HepG2 (cell line): Measurements from ENCODE around the gene FAM111B.

Experiments
- BCL6 ChIP-seq: IDR thresholded peaks from 2 replicates; pipeline ENCODE4 v1.6.1; 2016; ENCODE audit warnings: missing genetic modification reagents, missing compliant biosample characterization
- BHLHE40 ChIP-seq: IDR thresholded peaks from 2 replicates; pipeline ENCODE4 v1.6.1; 2011; ENCODE audit warnings: low read length, improper control_type of control experiment
- BRCA1 ChIP-seq: sonication (generic); formaldehyde crosslinking; IDR thresholded peaks from 2 replicates; pipeline ENCODE4 v1.4.0; 2020; ENCODE audit warnings: missing genetic modification reagents
- CBFB ChIP-seq: sonication (generic); formaldehyde crosslinking; IDR thresholded peaks from 2 replicates; pipeline ENCODE4 v1.4.0; 2020; ENCODE audit warnings: missing genetic modification reagents
- CSRNP2 ChIP-seq: sonication (generic); formaldehyde crosslinking; conservative IDR thresholded peaks from 2 replicates; pipeline ENCODE4 v1.8.0; 2022; ENCODE audit warnings: low read depth, missing genetic modification reagents
- CTCF ChIP-seq: sonication (generic); formaldehyde crosslinking; IDR thresholded peaks from 2 replicates; pipeline ENCODE4 v1.5.0; 2020; ENCODE audit warnings: mild to moderate bottlenecking, missing genetic modification reagents, moderate library complexity
- HDAC6 ChIP-seq: fragments of 200-600 bp; sonication (generic); IDR thresholded peaks from 2 replicates; pipeline ENCODE4 v1.7.0; 2017; ENCODE audit warnings: mild to moderate bottlenecking, antibody characterized with exemption, low read length, low read depth
- PRMT3 ChIP-seq: sonication (generic); formaldehyde crosslinking; IDR thresholded peaks from 2 replicates; pipeline ENCODE4 v1.8.1; 2022; ENCODE audit warnings: low read depth, mild to moderate bottlenecking, moderate library complexity, missing genetic modification reagents, borderline replicate concordance
- RARA ChIP-seq: IDR thresholded peaks from 2 replicates; pipeline ENCODE4 v1.6.1; 2016; ENCODE audit warnings: missing genetic modification reagents, missing compliant biosample characterization
- ZBTB10 ChIP-seq: sonication (generic); formaldehyde crosslinking; IDR thresholded peaks from 2 replicates; pipeline ENCODE4 v1.4.0; 2020; ENCODE audit warnings: missing genetic modification reagents, borderline replicate concordance
- ZNF207 ChIP-seq: fragments of 450-650 bp; IDR thresholded peaks from 2 replicates; pipeline ENCODE4 v1.6.1; 2016; ENCODE audit warnings: antibody characterized with exemption, borderline replicate concordance
- ZNF773 ChIP-seq: sonication (generic); formaldehyde crosslinking; IDR thresholded peaks from 2 replicates; pipeline ENCODE4 v1.4.0; 2020; ENCODE audit warnings: missing genetic modification reagents, borderline replicate concordance
- ZNF781 ChIP-seq: sonication (generic); formaldehyde crosslinking; IDR thresholded peaks from 2 replicates; pipeline ENCODE4 v1.5.1; 2020; ENCODE audit warnings: borderline replicate concordance, mild to moderate bottlenecking, missing genetic modification reagents; ENCODE audit errors: not compliant biosample characterization
- TF ChIP-seq, protein P1 (sequence below): sonication (generic); formaldehyde crosslinking; IDR thresholded peaks from 2 replicates; pipeline ENCODE4 v1.4.0; 2020; ENCODE audit warnings: missing genetic modification reagents, borderline replicate concordance

GRCh38 chr11:59079086-59079485 lies 28.0 kb upstream of the FAM111B start:
- TF ChIP-seq ZNF773 (CRISPR knock-in tag) (no peak), CSRNP2 (CRISPR knock-in tag) (no peak), ZNF207 (no peak), RARA (CRISPR knock-in tag) (no peak), CBFB (CRISPR knock-in tag) (no peak), CTCF (CRISPR knock-in tag) (no peak), PRMT3 (CRISPR knock-in tag) (no peak), BHLHE40 (no peak), ZBTB10 (CRISPR knock-in tag) (no peak), BRCA1 (CRISPR knock-in tag) (no peak), HDAC6 (no peak), BCL6 (no peak), ZNF781 (no peak)
- TF ChIP-seq, protein P1, sequence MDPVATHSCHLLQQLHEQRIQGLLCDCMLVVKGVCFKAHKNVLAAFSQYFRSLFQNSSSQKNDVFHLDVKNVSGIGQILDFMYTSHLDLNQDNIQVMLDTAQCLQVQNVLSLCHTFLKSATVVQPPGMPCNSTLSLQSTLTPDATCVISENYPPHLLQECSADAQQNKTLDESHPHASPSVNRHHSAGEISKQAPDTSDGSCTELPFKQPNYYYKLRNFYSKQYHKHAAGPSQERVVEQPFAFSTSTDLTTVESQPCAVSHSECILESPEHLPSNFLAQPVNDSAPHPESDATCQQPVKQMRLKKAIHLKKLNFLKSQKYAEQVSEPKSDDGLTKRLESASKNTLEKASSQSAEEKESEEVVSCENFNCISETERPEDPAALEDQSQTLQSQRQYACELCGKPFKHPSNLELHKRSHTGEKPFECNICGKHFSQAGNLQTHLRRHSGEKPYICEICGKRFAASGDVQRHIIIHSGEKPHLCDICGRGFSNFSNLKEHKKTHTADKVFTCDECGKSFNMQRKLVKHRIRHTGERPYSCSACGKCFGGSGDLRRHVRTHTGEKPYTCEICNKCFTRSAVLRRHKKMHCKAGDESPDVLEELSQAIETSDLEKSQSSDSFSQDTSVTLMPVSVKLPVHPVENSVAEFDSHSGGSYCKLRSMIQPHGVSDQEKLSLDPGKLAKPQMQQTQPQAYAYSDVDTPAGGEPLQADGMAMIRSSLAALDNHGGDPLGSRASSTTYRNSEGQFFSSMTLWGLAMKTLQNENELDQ = no peak
